SK-N-SH treated with all-trans-retinoic acid at 6 μM for 48 hours (cell line): ENCODE measurements around the gene FZD1.

Experiments
- ATAC-seq: fragments of 200-7000 bp; cut with Tn5 transposase; 3 replicates; pipeline ENCODE4 v1.9.1; 2020; ENCODE audit warnings: mild to moderate bottlenecking, moderate library complexity
- ARNTL ChIP-seq: fragments of 450-650 bp; formaldehyde crosslinking; IDR thresholded peaks from 2 replicates; pipeline ENCODE4 v1.5.0; 2020; ENCODE audit warnings: low read depth, mild to moderate bottlenecking, moderate library complexity, borderline replicate concordance
- ESRRG ChIP-seq: fragments of 250-450 bp; sonication (Bioruptor Pico); IDR thresholded peaks from 2 replicates; pipeline ENCODE4 v1.6.1; 2021; ENCODE audit warnings: mild to moderate bottlenecking
- GLIS3 ChIP-seq: fragments of 250-450 bp; sonication (Bioruptor Pico); IDR thresholded peaks from 2 replicates; pipeline ENCODE4 v1.5.0; 2020; ENCODE audit warnings: mild to moderate bottlenecking, moderate library complexity
- ISL1 ChIP-seq: fragments of 250-450 bp; sonication (Bioruptor Pico); IDR thresholded peaks from 2 replicates; pipeline ENCODE4 v2.1.2; 2022; ENCODE audit warnings: mild to moderate bottlenecking, moderate library complexity
- OSR1 ChIP-seq: fragments of 250-450 bp; sonication (Bioruptor Pico); IDR thresholded peaks from 2 replicates; pipeline ENCODE4 v1.8.0; 2022; ENCODE audit warnings: moderate library complexity, mild to moderate bottlenecking, inconsistent platforms
- PPARA ChIP-seq: fragments of 250-450 bp; sonication (Bioruptor Pico); IDR thresholded peaks from 2 replicates; pipeline ENCODE4 v1.5.0; 2020; ENCODE audit warnings: mild to moderate bottlenecking, borderline replicate concordance
- RARB ChIP-seq: fragments of 250-450 bp; sonication (Bioruptor Pico); IDR thresholded peaks from 2 replicates; pipeline ENCODE4 v1.8.0; 2021; ENCODE audit warnings: mild to moderate bottlenecking, moderate library complexity
- SNAI2 ChIP-seq: fragments of 250-450 bp; sonication (Bioruptor Pico); IDR thresholded peaks from 2 replicates; pipeline ENCODE4 v1.5.0; 2020; ENCODE audit warnings: mild to moderate bottlenecking, moderate library complexity
- TCF4 ChIP-seq: fragments of 250-450 bp; sonication (Bioruptor Pico); IDR thresholded peaks from 2 replicates; pipeline ENCODE4 v1.8.0; 2021; ENCODE audit warnings: mild to moderate bottlenecking, moderate library complexity, borderline replicate concordance
- ZC3H10 ChIP-seq: fragments of 250-450 bp; sonication (Bioruptor Pico); IDR thresholded peaks from 2 replicates; pipeline ENCODE4 v1.5.1; 2021; ENCODE audit warnings: mild to moderate bottlenecking, moderate library complexity
- ZFP3 ChIP-seq: fragments of 250-450 bp; sonication (Bioruptor Pico); IDR thresholded peaks from 2 replicates; pipeline ENCODE4 v1.5.0; 2020; ENCODE audit warnings: mild to moderate bottlenecking, moderate library complexity
- ZNF565 ChIP-seq: fragments of 450-650 bp; formaldehyde crosslinking; conservative IDR thresholded peaks from 2 replicates; pipeline ENCODE4 v1.5.0; 2020; ENCODE audit warnings: low read depth, mild to moderate bottlenecking, moderate library complexity
- ZNF70 ChIP-seq: fragments of 450-650 bp; formaldehyde crosslinking; IDR thresholded peaks from 2 replicates; pipeline ENCODE4 v1.5.0; 2020; ENCODE audit warnings: mild to moderate bottlenecking, moderate library complexity
- ZNF8 ChIP-seq: fragments of 450-650 bp; formaldehyde crosslinking; IDR thresholded peaks from 2 replicates; pipeline ENCODE4 v1.5.0; 2020; ENCODE audit warnings: mild to moderate bottlenecking, moderate library complexity
- TF ChIP-seq, protein P1 (sequence below): fragments of 250-450 bp; sonication (Bioruptor Pico); IDR thresholded peaks from 2 replicates; pipeline ENCODE4 v1.5.1; 2020; ENCODE audit warnings: low read depth, mild to moderate bottlenecking, moderate library complexity
- TF ChIP-seq, protein P2 (sequence below): fragments of 250-450 bp; sonication (Bioruptor Pico); IDR thresholded peaks from 2 replicates; pipeline ENCODE4 v1.8.0; 2021; ENCODE audit warnings: low read depth, mild to moderate bottlenecking, moderate library complexity, borderline replicate concordance
- TF ChIP-seq, protein P3 (sequence below): fragments of 250-450 bp; sonication (Bioruptor Pico); IDR thresholded peaks from 2 replicates; pipeline ENCODE4 v1.8.0; 2020; ENCODE audit warnings: mild to moderate bottlenecking, moderate library complexity, borderline replicate concordance
- TF ChIP-seq, protein P4 (sequence below): fragments of 250-450 bp; sonication (Bioruptor Pico); IDR thresholded peaks from 2 replicates; pipeline ENCODE4 v1.5.0; 2020; ENCODE audit warnings: mild to moderate bottlenecking, moderate library complexity

Gene FZD1

DNA sequence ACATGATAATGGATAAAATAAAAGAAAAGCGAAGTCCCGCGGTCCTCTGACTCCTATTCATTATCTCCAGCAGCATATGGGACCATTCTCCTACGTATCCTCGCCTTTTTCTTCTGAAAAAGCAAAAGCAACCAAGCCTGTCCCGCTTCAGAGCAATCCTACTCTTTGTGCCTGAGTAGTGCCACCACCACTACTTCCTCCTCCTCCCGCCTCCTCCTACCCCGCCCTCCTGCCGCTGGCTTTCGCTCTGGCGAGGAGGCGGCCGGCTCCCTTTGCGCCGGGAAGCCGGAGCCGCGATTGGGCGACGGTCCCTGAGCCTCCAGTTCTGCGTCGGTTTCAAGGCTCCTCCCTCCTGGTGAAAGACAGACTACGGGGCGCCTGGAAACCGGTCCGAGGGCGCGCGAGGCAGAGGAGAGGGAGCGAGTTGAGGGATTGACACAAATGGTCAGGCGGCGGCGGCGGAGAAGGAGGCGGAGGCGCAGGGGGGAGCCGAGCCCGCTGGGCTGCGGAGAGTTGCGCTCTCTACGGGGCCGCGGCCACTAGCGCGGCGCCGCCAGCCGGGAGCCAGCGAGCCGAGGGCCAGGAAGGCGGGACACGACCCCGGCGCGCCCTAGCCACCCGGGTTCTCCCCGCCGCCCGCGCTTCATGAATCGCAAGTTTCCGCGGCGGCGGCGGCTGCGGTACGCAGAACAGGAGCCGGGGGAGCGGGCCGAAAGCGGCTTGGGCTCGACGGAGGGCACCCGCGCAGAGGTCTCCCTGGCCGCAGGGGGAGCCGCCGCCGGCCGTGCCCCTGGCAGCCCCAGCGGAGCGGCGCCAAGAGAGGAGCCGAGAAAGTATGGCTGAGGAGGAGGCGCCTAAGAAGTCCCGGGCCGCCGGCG lies at the start of gene FZD1:
Gene FZD1, plus strand, starts transcription at position 388 of the 878 bp plus-strand sequence. Its CDS starts 448 bp downstream, at position 836.
- TF ChIP-seq TCF4 (peak; percentile 35; the same call in 1 of the 2 replicates), ZNF565 (no peak), ISL1 (peak; percentile 42), ZFP3 (peak; percentile 42; the same call in 1 of the 2 replicates), RARB (0 out of 2 replicates have a peak, but pooled peaks have one; percentile 63), ZNF70 (CRISPR knock-in tag) (peak; percentile 73), ZNF8 (CRISPR knock-in tag) (peak; percentile 87), PPARA (CRISPR knock-in tag) (no peak)
- TF ChIP-seq, protein P1, sequence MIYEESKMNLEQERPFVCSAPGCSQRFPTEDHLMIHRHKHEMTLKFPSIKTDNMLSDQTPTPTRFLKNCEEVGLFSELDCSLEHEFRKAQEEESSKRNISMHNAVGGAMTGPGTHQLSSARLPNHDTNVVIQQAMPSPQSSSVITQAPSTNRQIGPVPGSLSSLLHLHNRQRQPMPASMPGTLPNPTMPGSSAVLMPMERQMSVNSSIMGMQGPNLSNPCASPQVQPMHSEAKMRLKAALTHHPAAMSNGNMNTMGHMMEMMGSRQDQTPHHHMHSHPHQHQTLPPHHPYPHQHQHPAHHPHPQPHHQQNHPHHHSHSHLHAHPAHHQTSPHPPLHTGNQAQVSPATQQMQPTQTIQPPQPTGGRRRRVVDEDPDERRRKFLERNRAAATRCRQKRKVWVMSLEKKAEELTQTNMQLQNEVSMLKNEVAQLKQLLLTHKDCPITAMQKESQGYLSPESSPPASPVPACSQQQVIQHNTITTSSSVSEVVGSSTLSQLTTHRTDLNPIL (CRISPR knock-in tag) = 0 out of 2 replicates have a peak, but pooled peaks have one; percentile 27
- TF ChIP-seq, protein P2, sequence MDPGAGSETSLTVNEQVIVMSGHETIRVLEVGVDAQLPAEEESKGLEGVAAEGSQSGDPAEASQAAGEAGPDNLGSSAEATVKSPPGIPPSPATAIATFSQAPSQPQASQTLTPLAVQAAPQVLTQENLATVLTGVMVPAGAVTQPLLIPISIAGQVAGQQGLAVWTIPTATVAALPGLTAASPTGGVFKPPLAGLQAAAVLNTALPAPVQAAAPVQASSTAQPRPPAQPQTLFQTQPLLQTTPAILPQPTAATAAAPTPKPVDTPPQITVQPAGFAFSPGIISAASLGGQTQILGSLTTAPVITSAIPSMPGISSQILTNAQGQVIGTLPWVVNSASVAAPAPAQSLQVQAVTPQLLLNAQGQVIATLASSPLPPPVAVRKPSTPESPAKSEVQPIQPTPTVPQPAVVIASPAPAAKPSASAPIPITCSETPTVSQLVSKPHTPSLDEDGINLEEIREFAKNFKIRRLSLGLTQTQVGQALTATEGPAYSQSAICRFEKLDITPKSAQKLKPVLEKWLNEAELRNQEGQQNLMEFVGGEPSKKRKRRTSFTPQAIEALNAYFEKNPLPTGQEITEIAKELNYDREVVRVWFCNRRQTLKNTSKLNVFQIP (CRISPR knock-in tag) = peak; percentile 90; the same call in 1 of the 2 replicates
- TF ChIP-seq, protein P3, sequence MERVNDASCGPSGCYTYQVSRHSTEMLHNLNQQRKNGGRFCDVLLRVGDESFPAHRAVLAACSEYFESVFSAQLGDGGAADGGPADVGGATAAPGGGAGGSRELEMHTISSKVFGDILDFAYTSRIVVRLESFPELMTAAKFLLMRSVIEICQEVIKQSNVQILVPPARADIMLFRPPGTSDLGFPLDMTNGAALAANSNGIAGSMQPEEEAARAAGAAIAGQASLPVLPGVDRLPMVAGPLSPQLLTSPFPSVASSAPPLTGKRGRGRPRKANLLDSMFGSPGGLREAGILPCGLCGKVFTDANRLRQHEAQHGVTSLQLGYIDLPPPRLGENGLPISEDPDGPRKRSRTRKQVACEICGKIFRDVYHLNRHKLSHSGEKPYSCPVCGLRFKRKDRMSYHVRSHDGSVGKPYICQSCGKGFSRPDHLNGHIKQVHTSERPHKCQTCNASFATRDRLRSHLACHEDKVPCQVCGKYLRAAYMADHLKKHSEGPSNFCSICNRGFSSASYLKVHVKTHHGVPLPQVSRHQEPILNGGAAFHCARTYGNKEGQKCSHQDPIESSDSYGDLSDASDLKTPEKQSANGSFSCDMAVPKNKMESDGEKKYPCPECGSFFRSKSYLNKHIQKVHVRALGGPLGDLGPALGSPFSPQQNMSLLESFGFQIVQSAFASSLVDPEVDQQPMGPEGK = no peak
- peak; percentile 94 for ATAC-seq

DNA sequence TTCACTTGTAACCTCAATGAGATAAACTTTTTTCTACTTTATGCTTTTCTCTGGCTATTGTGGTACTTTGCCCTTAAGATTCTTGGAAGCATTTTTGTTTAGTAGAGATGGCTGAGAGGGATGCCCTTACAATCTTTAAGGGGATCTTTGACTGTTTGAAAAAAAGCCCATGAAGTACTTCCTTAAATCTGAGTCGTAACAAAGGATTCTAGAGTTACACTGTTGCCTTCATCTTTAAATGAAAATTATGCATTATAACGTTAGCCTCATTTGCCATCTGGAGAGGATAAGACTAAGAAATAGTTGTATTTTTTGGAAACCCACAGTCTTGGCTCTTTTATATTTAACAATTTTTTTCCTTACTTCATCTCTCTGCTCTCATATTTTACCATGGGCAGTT lies 37.8 kb upstream of the FZD1 start:
- no peak for TF ChIP-seq OSR1 (CRISPR knock-in tag)
- TF ChIP-seq, protein P2 (CRISPR knock-in tag) = no peak
- TF ChIP-seq TCF4 = no peak
- TF ChIP-seq, protein P4, sequence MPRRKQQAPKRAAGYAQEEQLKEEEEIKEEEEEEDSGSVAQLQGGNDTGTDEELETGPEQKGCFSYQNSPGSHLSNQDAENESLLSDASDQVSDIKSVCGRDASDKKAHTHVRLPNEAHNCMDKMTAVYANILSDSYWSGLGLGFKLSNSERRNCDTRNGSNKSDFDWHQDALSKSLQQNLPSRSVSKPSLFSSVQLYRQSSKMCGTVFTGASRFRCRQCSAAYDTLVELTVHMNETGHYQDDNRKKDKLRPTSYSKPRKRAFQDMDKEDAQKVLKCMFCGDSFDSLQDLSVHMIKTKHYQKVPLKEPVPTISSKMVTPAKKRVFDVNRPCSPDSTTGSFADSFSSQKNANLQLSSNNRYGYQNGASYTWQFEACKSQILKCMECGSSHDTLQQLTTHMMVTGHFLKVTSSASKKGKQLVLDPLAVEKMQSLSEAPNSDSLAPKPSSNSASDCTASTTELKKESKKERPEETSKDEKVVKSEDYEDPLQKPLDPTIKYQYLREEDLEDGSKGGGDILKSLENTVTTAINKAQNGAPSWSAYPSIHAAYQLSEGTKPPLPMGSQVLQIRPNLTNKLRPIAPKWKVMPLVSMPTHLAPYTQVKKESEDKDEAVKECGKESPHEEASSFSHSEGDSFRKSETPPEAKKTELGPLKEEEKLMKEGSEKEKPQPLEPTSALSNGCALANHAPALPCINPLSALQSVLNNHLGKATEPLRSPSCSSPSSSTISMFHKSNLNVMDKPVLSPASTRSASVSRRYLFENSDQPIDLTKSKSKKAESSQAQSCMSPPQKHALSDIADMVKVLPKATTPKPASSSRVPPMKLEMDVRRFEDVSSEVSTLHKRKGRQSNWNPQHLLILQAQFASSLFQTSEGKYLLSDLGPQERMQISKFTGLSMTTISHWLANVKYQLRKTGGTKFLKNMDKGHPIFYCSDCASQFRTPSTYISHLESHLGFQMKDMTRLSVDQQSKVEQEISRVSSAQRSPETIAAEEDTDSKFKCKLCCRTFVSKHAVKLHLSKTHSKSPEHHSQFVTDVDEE (CRISPR knock-in tag) = no peak
- no peak for TF ChIP-seq ZNF70 (CRISPR knock-in tag)
- TF ChIP-seq, protein P1 (CRISPR knock-in tag) = no peak
- TF ChIP-seq ESRRG (CRISPR knock-in tag) = no peak
- no peak for TF ChIP-seq PPARA (CRISPR knock-in tag)
- no peak for TF ChIP-seq ZC3H10 (CRISPR knock-in tag)
- TF ChIP-seq GLIS3 (CRISPR knock-in tag) = no peak
- no peak for TF ChIP-seq SNAI2 (CRISPR knock-in tag)
- no peak for TF ChIP-seq ARNTL
- TF ChIP-seq, all 23 proteins: peak for 0

More for the DNA sequence above, 37.8 kb upstream of the FZD1 start:
- ATAC-seq = no peak
